ES-I3 (cell line): ENCODE results near the gene ORM1.

Experiments used
- H3K36me3 ChIP-seq: 2 replicates; pipeline ENCODE4 v1.6.1; 2013; ENCODE audit warnings: mild to moderate bottlenecking, low read length, control low read depth, moderate library complexity; ENCODE audit not compliant: insufficient read depth
- H3K4me1 ChIP-seq: 2 replicates; pipeline ENCODE4 v1.6.1; 2013; ENCODE audit warnings: mild to moderate bottlenecking, control low read depth, low read length; ENCODE audit not compliant: insufficient read depth
- H3K9ac ChIP-seq: 2 replicates; pipeline ENCODE4 v1.6.1; 2013; ENCODE audit warnings: low read depth, mild to moderate bottlenecking, low read length, moderate library complexity
- H3K9me3 ChIP-seq: 2 replicates; pipeline ENCODE4 v1.6.1; 2013; ENCODE audit warnings: mild to moderate bottlenecking, low read length, moderate library complexity; ENCODE audit not compliant: control insufficient read depth, insufficient read depth

Gene ORM1

GRCh38 chr9:114345493-114346065 lies 22.7 kb downstream of the ORM1 start:
- Histone ChIP-seq H3K4me1 (peaks cover 15% of the 10 kb centered on the region), H3K9ac (no peak overlapping the region), H3K9me3 (no peaks in the 10 kb centered on the region), H3K36me3 (peaks cover 56% of the 10 kb centered on the region)

- H3K9ac ChIP-seq: no peak overlapping the region
- peaks cover 15% of the 10 kb centered on the region for H3K4me1 ChIP-seq
- peaks cover 52% of the 10 kb centered on the region for H3K36me3 ChIP-seq
- H3K9me3 ChIP-seq: no peaks in the 10 kb centered on the region
These were observed 23.2 kb downstream of the ORM1 start for GRCh38 chr9:114346146-114346545.

DNA sequence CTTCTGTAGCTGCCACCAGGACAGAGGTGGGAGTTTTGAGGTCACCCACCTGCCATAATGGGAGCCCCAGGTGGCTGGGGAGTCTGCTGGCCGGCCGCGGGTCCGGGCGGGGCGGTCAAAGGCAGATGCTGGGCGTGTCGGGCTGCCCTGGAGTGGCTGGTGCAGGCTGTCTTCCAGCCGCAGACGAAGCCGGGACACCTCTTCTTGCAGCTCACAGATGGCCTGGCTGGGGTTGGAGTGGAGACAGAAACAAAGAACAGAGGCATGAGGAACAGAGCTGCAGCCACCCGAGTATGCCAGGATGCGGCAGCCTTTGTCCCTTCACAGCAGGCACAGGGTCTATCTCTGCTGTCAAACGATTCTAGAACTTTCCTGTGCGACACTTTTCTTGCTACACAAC lies 24.8 kb downstream of the ORM1 start:
- H3K36me3 ChIP-seq: peaks cover 52% of the 10 kb centered on the region
- no peaks in the 10 kb centered on the region for H3K9me3 ChIP-seq
- peaks cover 15% of the 10 kb centered on the region for H3K4me1 ChIP-seq
- H3K9ac ChIP-seq: no peak overlapping the region

DNA sequence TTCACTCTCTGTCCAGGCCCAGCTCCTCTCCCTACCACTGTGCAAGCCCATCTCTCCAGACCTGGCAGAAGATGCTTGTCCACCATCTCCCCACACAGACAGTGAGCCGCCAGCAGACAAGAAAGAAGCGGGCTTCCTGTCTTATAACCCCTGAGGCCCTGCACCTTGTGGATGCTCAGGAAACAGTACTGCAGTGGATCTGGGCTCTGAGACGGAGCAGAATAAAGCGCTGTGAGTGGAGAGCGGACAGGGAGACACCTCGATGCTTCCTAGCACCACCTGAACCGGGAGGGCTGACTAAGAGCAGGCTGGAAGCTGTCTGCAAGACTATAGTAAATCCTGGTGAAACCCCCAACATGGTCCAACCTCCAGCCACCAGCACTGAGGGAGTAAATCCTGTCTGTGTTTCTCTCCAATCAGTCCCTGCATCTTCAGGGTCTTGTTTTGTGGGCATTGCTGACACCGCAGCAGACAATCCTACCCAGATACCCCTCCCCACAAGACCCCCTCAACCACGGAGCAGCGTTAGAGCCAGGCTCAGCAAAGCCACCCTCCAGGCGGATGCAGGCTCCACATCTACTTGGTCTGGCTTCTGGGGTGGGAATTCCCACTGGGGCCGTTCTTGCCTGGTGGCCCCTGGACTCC lies 25.5 kb downstream of the ORM1 start:
- Histone ChIP-seq H3K9ac (no peak overlapping the region; the same call in 1 of the 2 replicates), H3K9me3 (no peaks in the 10 kb centered on the region), H3K36me3 (peaks cover 45% of the 10 kb centered on the region), H3K4me1 (peaks cover 15% of the 10 kb centered on the region)

DNA sequence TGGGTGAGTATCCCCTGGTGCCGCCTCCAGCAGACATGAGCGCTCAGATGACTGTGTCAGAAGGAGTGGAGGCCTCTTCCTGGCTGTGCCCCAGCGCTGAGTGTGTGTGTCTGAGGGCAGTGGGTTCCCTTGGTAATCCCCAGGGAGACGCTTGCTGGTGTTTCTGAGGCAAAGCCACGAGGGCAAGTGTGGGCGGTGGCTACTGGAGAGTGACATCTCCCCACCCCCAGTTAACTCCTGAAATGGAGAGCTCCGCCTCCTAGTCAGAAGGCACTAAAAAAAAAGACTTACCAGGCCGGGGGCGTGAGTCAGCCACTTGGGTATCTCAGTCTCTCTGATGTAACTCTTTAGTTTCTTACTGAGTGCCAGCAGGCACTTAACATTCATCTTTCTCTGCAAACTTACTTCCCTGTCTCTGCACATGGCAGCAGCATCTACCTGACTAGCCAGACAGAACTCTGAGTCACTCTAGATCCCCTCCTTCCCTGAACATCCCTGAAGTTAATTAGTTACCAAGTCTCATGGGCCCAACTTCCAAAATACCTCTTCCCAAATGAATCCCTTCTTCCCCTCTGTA lies 26.1 kb downstream of the ORM1 start:
- Histone ChIP-seq H3K9me3 (no peaks in the 10 kb centered on the region), H3K9ac (no peak overlapping the region), H3K4me1 (peaks cover 15% of the 10 kb centered on the region), H3K36me3 (peaks cover 39% of the 10 kb centered on the region)

DNA sequence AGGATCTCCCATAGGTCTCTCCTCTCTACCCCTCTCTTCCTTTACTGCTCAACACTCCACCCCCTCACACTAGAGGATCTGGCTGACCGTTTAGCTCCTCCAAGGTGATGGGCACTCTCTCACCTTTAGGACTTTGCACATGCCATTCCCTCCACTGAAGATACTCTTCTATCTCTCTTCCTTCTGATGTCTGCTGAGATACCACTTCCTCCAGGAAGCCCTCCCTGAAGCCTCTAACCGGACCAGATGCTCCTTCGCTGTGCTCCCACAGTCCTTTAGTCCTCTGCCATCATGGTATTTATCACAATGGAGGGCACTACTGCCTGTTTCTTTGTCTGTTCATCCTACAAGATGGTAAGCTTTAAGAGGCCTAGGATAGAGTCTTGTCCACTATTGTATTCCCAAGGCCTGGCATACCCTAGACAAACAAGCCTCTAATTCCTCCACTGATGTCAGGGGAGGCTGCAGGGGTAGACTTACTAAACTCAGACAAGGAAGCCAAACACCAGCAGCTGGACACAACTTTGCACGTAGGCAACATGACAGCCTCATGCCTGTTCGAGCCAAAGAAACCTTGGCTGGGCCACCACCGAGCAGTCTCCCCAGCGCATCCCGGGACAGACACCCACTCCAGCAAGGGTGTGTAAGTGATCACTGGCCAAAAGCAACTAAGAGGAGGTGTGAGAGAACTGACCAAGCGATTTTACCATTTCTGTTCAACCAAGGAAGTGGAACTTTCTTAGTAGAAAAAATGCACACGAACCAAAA lies 27.0 kb downstream of the ORM1 start:
- H3K4me1 ChIP-seq: peaks cover 15% of the 10 kb centered on the region
- H3K36me3 ChIP-seq: peaks cover 38% of the 10 kb centered on the region
- no peak overlapping the region for H3K9ac ChIP-seq
- H3K9me3 ChIP-seq: no peaks in the 10 kb centered on the region

- Histone ChIP-seq H3K9ac (no peak overlapping the region), H3K9me3 (no peaks in the 10 kb centered on the region), H3K36me3 (peaks cover 38% of the 10 kb centered on the region), H3K4me1 (peaks cover 15% of the 10 kb centered on the region)
These were observed 27.9 kb downstream of the ORM1 start for GRCh38 chr9:114350636-114351401.

- Histone ChIP-seq H3K36me3 (peaks cover 37% of the 10 kb centered on the region), H3K9me3 (no peaks in the 10 kb centered on the region), H3K4me1 (peaks cover 15% of the 10 kb centered on the region), H3K9ac (no peak overlapping the region)
These were observed 29.0 kb downstream of the ORM1 start for GRCh38 chr9:114351932-114352331.

DNA sequence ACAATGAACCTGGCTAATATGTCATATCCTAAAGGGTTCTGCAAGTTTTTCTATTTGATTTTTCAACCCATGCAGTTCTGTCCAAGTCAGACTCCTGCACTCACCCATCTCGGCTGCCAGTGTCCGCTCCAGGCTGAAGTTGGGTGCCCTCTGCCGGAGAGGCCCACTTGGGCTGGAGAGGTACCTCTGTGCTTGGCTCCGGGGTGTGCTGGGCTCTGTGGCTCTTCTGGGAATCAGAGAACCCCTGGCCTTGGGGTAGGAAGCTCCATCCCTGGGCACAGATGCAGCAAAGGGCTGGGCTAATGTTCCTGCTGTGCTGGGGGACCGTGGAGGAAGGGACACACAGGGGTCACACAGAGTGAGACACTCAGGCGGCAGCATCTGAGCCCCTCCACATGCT lies 32.9 kb downstream of the ORM1 start:
- Histone ChIP-seq H3K36me3 (peaks cover 32% of the 10 kb centered on the region), H3K9ac (no peak overlapping the region), H3K9me3 (no peaks in the 10 kb centered on the region), H3K4me1 (no peaks in the 10 kb centered on the region)

DNA sequence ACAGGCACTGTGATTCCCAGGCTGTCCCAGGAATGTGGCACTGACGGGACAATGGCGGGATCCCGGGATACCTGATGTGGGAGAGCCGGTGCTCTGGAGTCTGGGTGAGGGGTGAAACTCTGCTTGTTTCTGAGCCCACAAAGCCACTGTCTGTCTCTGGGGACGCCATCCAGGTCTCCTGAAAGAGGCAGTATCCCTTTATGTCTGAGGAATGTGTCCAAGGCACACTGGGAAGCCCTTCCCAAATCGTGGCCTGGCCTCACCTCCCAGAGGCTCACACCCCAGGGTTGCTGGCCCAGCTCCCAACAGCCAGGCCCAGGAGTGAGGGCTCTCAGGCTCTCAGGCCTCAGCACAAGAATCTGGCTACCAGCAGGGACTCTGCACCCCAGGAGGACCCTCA lies 33.9 kb downstream of the ORM1 start:
- Histone ChIP-seq H3K36me3 (peaks cover 42% of the 10 kb centered on the region), H3K9ac (no peak overlapping the region), H3K4me1 (no peaks in the 10 kb centered on the region), H3K9me3 (no peaks in the 10 kb centered on the region)

DNA sequence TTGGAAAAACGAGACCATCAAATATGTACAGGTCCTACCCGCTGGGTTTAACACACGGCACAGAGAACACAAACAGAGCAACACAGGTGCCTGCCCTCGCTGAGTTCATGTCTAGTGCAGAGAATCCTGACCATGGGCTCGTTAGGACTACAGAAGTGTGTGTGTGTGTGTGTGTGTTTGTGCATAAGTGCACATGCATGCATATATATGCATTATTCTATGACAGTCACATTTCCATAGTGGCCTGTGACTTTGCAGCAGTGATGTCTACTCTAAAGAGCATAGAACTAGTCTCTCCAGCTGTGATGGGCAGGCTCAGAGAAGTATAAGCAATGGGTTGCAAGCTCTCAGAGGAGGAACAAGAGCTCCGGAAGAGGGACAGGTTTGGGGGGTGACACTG lies 34.5 kb downstream of the ORM1 start:
- no peaks in the 10 kb centered on the region for H3K9me3 ChIP-seq
- H3K4me1 ChIP-seq: no peaks in the 10 kb centered on the region
- no peak overlapping the region for H3K9ac ChIP-seq
- H3K36me3 ChIP-seq: peaks cover 42% of the 10 kb centered on the region

DNA sequence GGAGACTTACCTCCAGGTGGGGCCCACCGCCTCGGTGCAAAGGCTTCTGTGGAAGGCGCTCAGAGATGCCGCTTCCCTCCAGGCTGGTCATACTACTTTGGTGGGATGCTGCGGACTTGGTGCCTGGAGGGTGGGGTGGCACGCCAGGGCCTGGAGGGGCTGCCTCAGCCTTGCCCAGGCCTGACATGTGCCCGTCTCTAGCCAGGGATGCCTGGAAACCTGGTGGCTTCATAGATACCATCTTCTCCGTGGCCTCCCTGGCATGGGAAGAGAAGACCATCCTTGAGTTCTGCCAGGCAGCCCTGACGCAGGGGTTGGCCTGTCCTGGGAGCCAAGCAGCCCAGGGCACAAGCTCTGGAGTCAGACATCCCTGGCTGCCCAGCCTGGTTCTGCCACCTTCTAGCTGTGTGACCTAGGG lies 35.0 kb downstream of the ORM1 start:
- Histone ChIP-seq H3K4me1 (no peaks in the 10 kb centered on the region), H3K36me3 (peaks cover 42% of the 10 kb centered on the region), H3K9ac (no peak overlapping the region)

DNA sequence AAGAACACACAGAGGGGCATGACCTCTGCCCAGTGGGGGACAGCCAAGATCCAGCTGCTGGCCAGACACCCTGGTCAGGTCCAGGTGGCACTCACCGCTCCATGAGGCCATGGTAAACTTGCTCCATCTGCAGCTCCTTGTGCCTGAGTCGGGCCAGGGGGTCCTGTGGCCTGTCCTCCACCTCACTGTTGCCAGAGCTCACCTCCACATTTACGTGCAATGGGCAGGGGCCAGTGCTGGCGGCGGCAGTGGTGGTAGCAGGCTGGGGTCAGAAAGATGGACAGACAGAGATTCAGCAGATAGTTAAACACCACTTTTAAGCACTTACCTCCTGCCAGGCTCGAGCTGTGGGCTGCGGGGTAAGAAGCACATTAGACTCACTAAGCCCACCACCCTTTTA lies 36.9 kb downstream of the ORM1 start:
- Histone ChIP-seq H3K4me1 (no peaks in the 10 kb centered on the region), H3K9me3 (no peaks in the 10 kb centered on the region), H3K36me3 (peaks cover 52% of the 10 kb centered on the region), H3K9ac (no peak overlapping the region)

More for the DNA sequence above, 35.0 kb downstream of the ORM1 start:
- no peaks in the 10 kb centered on the region for H3K9me3 ChIP-seq

GRCh38 chr9:114361542-114361941 lies 38.6 kb downstream of the ORM1 start:
- Histone ChIP-seq H3K9me3 (no peaks in the 10 kb centered on the region), H3K36me3 (peaks cover 41% of the 10 kb centered on the region), H3K4me1 (no peaks in the 10 kb centered on the region), H3K9ac (no peak overlapping the region)
